ENCODE data around the gene PFKL. TPM values are rescaled to one million over a fixed set of nuclear protein-coding genes. Genes with fewer than 3 reads are reported as not detected.
A peak's percentile ranks its signal among the peaks of the same experiment; 100 is the strongest.

PFKL gene
- total RNA-seq, 1 experiment from 2014 or later, result 90.2 TPM

DNA sequence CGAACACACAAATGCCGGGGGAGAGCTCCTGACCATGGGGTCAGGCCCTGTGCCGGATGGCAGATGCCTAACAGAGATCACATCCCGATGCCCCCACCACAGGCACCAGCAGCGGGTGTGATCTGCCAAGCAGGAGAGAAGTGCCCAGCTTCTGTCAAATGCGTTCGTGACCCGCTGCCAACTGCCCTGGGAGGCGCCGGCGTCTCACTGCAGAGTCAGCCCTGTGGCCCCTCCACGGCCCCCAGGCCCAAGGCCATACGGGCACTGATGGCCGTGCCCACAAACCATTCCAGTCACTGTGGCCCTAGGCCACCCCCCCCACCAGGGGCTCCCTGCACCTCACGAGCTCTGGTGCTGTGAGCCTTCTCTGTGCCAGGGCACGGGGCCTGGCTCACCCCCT is 31.4 kb downstream of the PFKL start:
- Mint-ChIP-seq H3K4me3 (ENCODE audit: unreplicated experiment) (no peak overlapping the region), H3K9me3 (ENCODE audit: unreplicated experiment) (no peaks in the 10 kb centered on the region), H3K27me3 (ENCODE audit: insufficient read depth, unreplicated experiment) (no peaks in the 10 kb centered on the region), H3K27ac (ENCODE audit: low read depth, unreplicated experiment) (no peak overlapping the region), H3K4me1 (ENCODE audit: insufficient read depth, unreplicated experiment) (no peaks in the 10 kb centered on the region), H3K36me3 (ENCODE audit: insufficient read depth, unreplicated experiment) (peaks cover 16% of the 10 kb centered on the region)
- no peak for TF ChIP-seq CTCF (IDR thresholded peaks at IDR 0.05; ENCODE audit: unreplicated experiment)
- BruUV-seq (replicated peaks), result no TSS peak
- no peak for DNase-seq (ENCODE audit: unreplicated experiment)
- intact Hi-C loops (cut with micrococcal nuclease), result no loop called here
- ChIA-PET CTCF (interaction anchor here (0.7 kb wide), 2 partner anchors 237 to 290 kb away, joined by 3 read pairs; no protein-coding TSS in a partner anchor), POLR2A (no interaction called here)

DNA sequence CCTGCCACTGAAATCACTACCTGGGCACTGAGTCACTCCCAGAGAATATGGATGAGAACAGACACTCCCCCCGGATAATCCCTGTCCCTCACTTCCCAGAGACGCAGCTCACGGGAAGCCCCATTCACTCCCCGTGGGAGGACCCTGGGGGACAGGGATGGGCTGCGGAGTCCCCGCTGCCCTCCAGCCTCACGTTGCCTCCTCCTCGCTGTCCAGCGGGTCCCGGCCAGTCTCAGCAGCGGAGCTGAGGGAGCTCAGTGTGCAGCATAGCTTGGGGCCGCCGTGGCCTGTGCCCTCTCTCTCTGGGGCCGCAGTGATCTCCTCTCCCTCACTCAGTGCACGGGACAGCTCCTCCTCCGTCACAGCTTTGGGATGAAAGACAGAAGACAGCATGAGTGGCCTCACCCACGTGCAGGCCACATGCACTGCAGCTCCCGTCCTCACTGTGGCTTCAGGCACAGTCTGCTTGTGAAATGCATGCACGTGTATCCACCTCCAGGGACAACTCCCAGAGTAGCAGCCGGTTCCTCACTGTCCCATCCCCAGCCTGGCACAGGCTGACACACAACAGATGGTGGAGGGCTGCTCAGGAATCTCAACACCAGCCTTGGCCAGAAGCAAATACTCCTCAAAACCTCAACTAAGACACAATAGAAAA is 31.9 kb downstream of the PFKL start:
- Mint-ChIP-seq H3K27me3 (ENCODE audit: insufficient read depth, unreplicated experiment) (no peaks in the 10 kb centered on the region), H3K4me3 (ENCODE audit: unreplicated experiment) (no peak overlapping the region), H3K27ac (ENCODE audit: low read depth, unreplicated experiment) (no peak overlapping the region), H3K9me3 (ENCODE audit: unreplicated experiment) (no peaks in the 10 kb centered on the region), H3K36me3 (ENCODE audit: insufficient read depth, unreplicated experiment) (peaks cover 16% of the 10 kb centered on the region), H3K4me1 (ENCODE audit: insufficient read depth, unreplicated experiment) (no peaks in the 10 kb centered on the region)
- ChIA-PET POLR2A (no interaction called here), CTCF (no interaction called here)
- DNase-seq (ENCODE audit: unreplicated experiment), result peak; percentile 26
- no TSS peak for BruUV-seq (replicated peaks)
- no peak for TF ChIP-seq CTCF (IDR thresholded peaks at IDR 0.05; ENCODE audit: unreplicated experiment)
- intact Hi-C loops (cut with micrococcal nuclease), result no loop called here

DNA sequence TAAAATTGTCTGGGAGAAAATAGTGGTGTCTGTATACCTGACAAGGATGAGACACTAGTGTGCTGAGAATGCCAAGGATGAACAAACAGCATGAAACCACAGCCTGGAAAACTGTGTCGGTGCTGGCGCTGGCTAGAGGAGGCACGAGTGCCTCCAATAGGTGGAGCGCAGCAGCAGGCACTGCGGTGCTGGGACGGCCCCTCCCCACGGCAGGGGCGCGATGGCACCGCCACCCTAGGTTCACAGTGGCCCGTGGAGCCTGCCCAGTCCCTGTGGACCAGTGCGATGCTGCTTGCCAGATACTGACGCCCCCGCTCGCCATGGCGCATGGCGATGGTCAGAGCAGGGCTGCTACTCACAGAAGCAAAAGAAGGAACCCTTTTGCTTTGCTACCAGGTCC is 32.5 kb downstream of the PFKL start:
- CTCF ChIA-PET, result no interaction called here
- BruUV-seq (replicated peaks), result no TSS peak
- intact Hi-C loops (cut with micrococcal nuclease), result no loop called here
- Mint-ChIP-seq H3K4me1 (ENCODE audit: insufficient read depth, unreplicated experiment) (no peaks in the 10 kb centered on the region), H3K4me3 (ENCODE audit: unreplicated experiment) (no peak overlapping the region), H3K27me3 (ENCODE audit: insufficient read depth, unreplicated experiment) (no peaks in the 10 kb centered on the region), H3K36me3 (ENCODE audit: insufficient read depth, unreplicated experiment) (peaks cover 16% of the 10 kb centered on the region), H3K27ac (ENCODE audit: low read depth, unreplicated experiment) (no peak overlapping the region), H3K9me3 (ENCODE audit: unreplicated experiment) (no peaks in the 10 kb centered on the region)
- no peak for TF ChIP-seq CTCF (IDR thresholded peaks at IDR 0.05; ENCODE audit: unreplicated experiment)
- POLR2A ChIA-PET, result no interaction called here
- DNase-seq (ENCODE audit: unreplicated experiment), result no peak

DNA sequence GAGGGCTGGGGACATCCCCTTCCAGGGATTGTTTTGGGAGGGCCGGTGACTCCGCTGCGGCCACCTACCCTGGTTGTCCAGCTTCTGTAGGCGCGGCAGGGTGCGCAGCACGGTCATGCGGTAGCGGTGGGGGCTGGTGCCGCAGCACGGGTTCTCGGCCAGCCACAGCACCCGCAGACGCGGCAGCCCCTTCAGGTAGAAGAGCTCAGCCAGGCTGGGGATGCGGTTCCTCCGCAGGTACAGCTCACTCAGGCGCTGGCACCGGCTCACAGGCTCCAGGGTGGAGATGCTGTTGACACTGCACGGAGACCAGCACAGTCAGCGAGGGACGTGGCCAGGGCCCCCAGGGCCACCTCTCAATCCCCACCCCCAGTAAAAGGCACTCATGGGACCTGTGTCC is 33.1 kb downstream of the PFKL start:
- no peaks in the 10 kb centered on the region for H3K27me3 Mint-ChIP-seq (ENCODE audit: insufficient read depth, unreplicated experiment)
- intact Hi-C loops (cut with micrococcal nuclease), result no loop called here
- H3K4me3 Mint-ChIP-seq (ENCODE audit: unreplicated experiment), result no peak overlapping the region
- H3K27ac Mint-ChIP-seq (ENCODE audit: low read depth, unreplicated experiment), result no peak overlapping the region
- ChIA-PET POLR2A (interaction anchor here (0.6 kb wide), 1 partner anchor 9 kb away, joined by 3 read pairs; no protein-coding TSS in a partner anchor), CTCF (no interaction called here)
- peaks cover 16% of the 10 kb centered on the region for H3K36me3 Mint-ChIP-seq (ENCODE audit: insufficient read depth, unreplicated experiment)
- no TSS peak for BruUV-seq (replicated peaks)
- no peak for TF ChIP-seq CTCF (IDR thresholded peaks at IDR 0.05; ENCODE audit: unreplicated experiment)
- H3K4me1 Mint-ChIP-seq (ENCODE audit: insufficient read depth, unreplicated experiment), result no peaks in the 10 kb centered on the region
- DNase-seq (ENCODE audit: unreplicated experiment), result no peak
- no peaks in the 10 kb centered on the region for H3K9me3 Mint-ChIP-seq (ENCODE audit: unreplicated experiment)
